Activated naive CD4-positive, alpha-beta T cell treated with anti-CD3 and anti-CD28 coated beads for 36 hours (primary cell): Measurements from ENCODE around the gene TP53TG5. TPM values are rescaled to one million over a fixed set of nuclear protein-coding genes. Genes with fewer than 3 reads are reported as not detected.
"Not testable (repeated sequence)": the region's sequence is repeated elsewhere in the genome, so short reads cannot be mapped to it uniquely, and the experiment has no call there.

Experiments used
- CTCF ChIA-PET: fragments of 350-600 bp; sonication (Branson Sonifier 250); formaldehyde crosslinking; loops from one replicate; lab custom pipeline; 2021; ENCODE audit warnings: antibody characterized with exemption; lab: Charles Lee
- DNase-seq: peaks from one replicate; pipeline ENCODE4 v3.0.0-alpha.2; 2020
- H3K27ac Mint-ChIP-seq: one replicate; pipeline ENCODE4 v1.8.0; 2021; ENCODE audit warnings: mild to moderate bottlenecking, mixed read lengths
- H3K27me3 Mint-ChIP-seq: one replicate; pipeline ENCODE4 v1.8.0; 2021; ENCODE audit warnings: low read depth, mixed read lengths
- H3K36me3 Mint-ChIP-seq: one replicate; pipeline ENCODE4 v1.8.0; 2021; ENCODE audit warnings: low read depth, mixed read lengths
- H3K4me1 Mint-ChIP-seq: one replicate; pipeline ENCODE4 v1.8.0; 2021; ENCODE audit warnings: low read depth, mixed read lengths
- H3K4me3 Mint-ChIP-seq: one replicate; pipeline ENCODE4 v1.8.0; 2021; ENCODE audit warnings: mild to moderate bottlenecking, moderate library complexity, mixed read lengths
- H3K9me3 Mint-ChIP-seq: one replicate; pipeline ENCODE4 v1.8.0; 2021; ENCODE audit warnings: mixed read lengths
- intact Hi-C: fragments of 100-400 bp; cut with micrococcal nuclease; formaldehyde crosslinking; loops from one replicate; pipeline ENCODE4 v1.15.1; 2023
- total RNA-seq, 2 experiments: library from RNA; stranded (reverse); gene quantifications; one replicate each; pipeline ENCODE4 v1.2.3, GENCODE V29; 2021

The TP53TG5 gene
- total RNA-seq, 2 experiments from 2014 or later: 0.59 to 1.0 TPM

- CTCF ChIA-PET: interaction anchor here (0.6 to 9.8 kb wide), 30 partner anchors 9 to 1717 kb away, joined by 3 to 118 read pairs (median 4); no protein-coding TSS in a partner anchor
- Mint-ChIP-seq H3K27me3 (no peaks in the 10 kb centered on the region), H3K36me3 (peaks cover 3% of the 10 kb centered on the region), H3K9me3 (no peaks in the 10 kb centered on the region), H3K4me1 (peaks cover 47% of the 10 kb centered on the region), H3K27ac (peak within 1 kb of the TSS; percentile 97), H3K4me3 (peak within 1 kb of the TSS; percentile 96)
- intact Hi-C loops: loop anchor here (1.0 to 5.0 kb wide), 10 partner anchors 8 to 408 kb away; partner anchors contain the start of genes PIGT, SDC4 and STK4
- DNase-seq: peak; percentile 99
Observed at GRCh38 chr20:45362804-45363610, 15.1 kb downstream of the TP53TG5 start, which contains the start of gene SYS1. SYS1 (plus strand) TSS chr20:45363156; CDS start chr20:45363532, 376 bp downstream.

- intact Hi-C loops: loop anchor here (2.0 to 5.0 kb wide), 3 partner anchors 43 to 409 kb away; partner anchors contain the start of gene STK4
- H3K4me1 Mint-ChIP-seq: peaks cover 46% of the 10 kb centered on the region
- no peaks in the 10 kb centered on the region for H3K27me3 Mint-ChIP-seq
- CTCF ChIA-PET: interaction anchor here (0.8 to 9.8 kb wide), 9 partner anchors 9 to 409 kb away, joined by 3 to 118 read pairs (median 16); no protein-coding TSS in a partner anchor
- no peaks in the 10 kb centered on the region for H3K36me3 Mint-ChIP-seq
- H3K9me3 Mint-ChIP-seq: no peaks in the 10 kb centered on the region
- H3K27ac Mint-ChIP-seq: no peak overlapping the region
- H3K4me3 Mint-ChIP-seq: no peak overlapping the region
- no peak for DNase-seq
Observed at GRCh38 chr20:45361793-45362192, 16.3 kb downstream of the TP53TG5 start.

GRCh38 chr20:45359406-45360148 lies 18.5 kb downstream of the TP53TG5 start:
- Mint-ChIP-seq H3K27ac (no peak overlapping the region), H3K36me3 (no peaks in the 10 kb centered on the region), H3K4me1 (peaks cover 51% of the 10 kb centered on the region), H3K9me3 (no peaks in the 10 kb centered on the region), H3K27me3 (no peaks in the 10 kb centered on the region), H3K4me3 (no peak overlapping the region)
- intact Hi-C loops: loop anchor here (5.0 kb wide), 1 partner anchor 392 kb away; the partner anchor contains the start of gene STK4
- CTCF ChIA-PET: interaction anchor here (0.8 to 9.8 kb wide), 5 partner anchors 13 to 90 kb away, joined by 3 to 118 read pairs (median 35); no protein-coding TSS in a partner anchor
- DNase-seq: no peak

- intact Hi-C loops: no loop called here
- Mint-ChIP-seq H3K27ac (no peak overlapping the region), H3K9me3 (no peaks in the 10 kb centered on the region), H3K27me3 (no peaks in the 10 kb centered on the region), H3K4me3 (no peak overlapping the region), H3K4me1 (peaks cover 53% of the 10 kb centered on the region), H3K36me3 (no peaks in the 10 kb centered on the region)
- CTCF ChIA-PET: interaction anchor here (3.2 to 9.8 kb wide), 3 partner anchors 14 to 78 kb away, joined by 35 to 118 read pairs (median 38); no protein-coding TSS in a partner anchor
- DNase-seq: no peak
Observed at GRCh38 chr20:45359069-45359405, 19.1 kb downstream of the TP53TG5 start.

GRCh38 chr20:45358282-45359068 lies 19.6 kb downstream of the TP53TG5 start:
- Mint-ChIP-seq H3K36me3 (no peaks in the 10 kb centered on the region), H3K9me3 (no peaks in the 10 kb centered on the region), H3K27me3 (no peaks in the 10 kb centered on the region), H3K27ac (no peak overlapping the region), H3K4me3 (no peak overlapping the region), H3K4me1 (peaks cover 54% of the 10 kb centered on the region)
- CTCF ChIA-PET: interaction anchor here (1.0 to 9.8 kb wide), 5 partner anchors 14 to 95 kb away, joined by 4 to 118 read pairs (median 35); no protein-coding TSS in a partner anchor
- intact Hi-C loops: no loop called here
- DNase-seq: no peak

GRCh38 chr20:45355209-45356084 lies 22.7 kb downstream of the TP53TG5 start:
- CTCF ChIA-PET: interaction anchor here (0.5 to 3.5 kb wide), 8 partner anchors 18 to 417 kb away, joined by 3 to 20 read pairs (median 5); no protein-coding TSS in a partner anchor
- intact Hi-C loops: loop anchor here (1.0 to 2.0 kb wide), 3 partner anchors 8 to 37 kb away; partner anchors contain the start of gene SYS1
- H3K36me3 Mint-ChIP-seq: no peaks in the 10 kb centered on the region
- H3K4me3 Mint-ChIP-seq: peak overlapping the region; percentile 28
- peak overlapping the region; percentile 91 for H3K27ac Mint-ChIP-seq
- H3K27me3 Mint-ChIP-seq: no peaks in the 10 kb centered on the region
- no peaks in the 10 kb centered on the region for H3K9me3 Mint-ChIP-seq
- H3K4me1 Mint-ChIP-seq: peaks cover 45% of the 10 kb centered on the region
- DNase-seq: peak; percentile 56

GRCh38 chr20:45354423-45355208 lies 23.5 kb downstream of the TP53TG5 start:
- Mint-ChIP-seq H3K36me3 (no peaks in the 10 kb centered on the region), H3K4me3 (no peak overlapping the region), H3K27ac (peak overlapping the region; percentile 91), H3K9me3 (no peaks in the 10 kb centered on the region), H3K4me1 (peaks cover 47% of the 10 kb centered on the region), H3K27me3 (no peaks in the 10 kb centered on the region)
- DNase-seq: no peak
- intact Hi-C loops: loop anchor here (1.0 to 2.0 kb wide), 3 partner anchors 8 to 36 kb away; partner anchors contain the start of gene SYS1
- CTCF ChIA-PET: interaction anchor here (0.5 to 3.5 kb wide), 9 partner anchors 8 to 417 kb away, joined by 3 to 20 read pairs (median 4); partner anchors contain the start of gene SYS1

GRCh38 chr20:45353746-45354145 lies 24.4 kb downstream of the TP53TG5 start:
- CTCF ChIA-PET: interaction anchor here (1.2 to 3.5 kb wide), 5 partner anchors 9 to 61 kb away, joined by 3 to 20 read pairs (median 4); partner anchors contain the start of gene SYS1
- intact Hi-C loops: loop anchor here (2.0 kb wide), 1 partner anchor 35 kb away; no protein-coding TSS in a partner anchor
- H3K4me3 Mint-ChIP-seq: no peak overlapping the region
- peaks cover 47% of the 10 kb centered on the region for H3K4me1 Mint-ChIP-seq
- H3K36me3 Mint-ChIP-seq: no peaks in the 10 kb centered on the region
- no peaks in the 10 kb centered on the region for H3K27me3 Mint-ChIP-seq
- no peak for DNase-seq
- H3K9me3 Mint-ChIP-seq: no peaks in the 10 kb centered on the region
- no peak overlapping the region for H3K27ac Mint-ChIP-seq

- H3K9me3 Mint-ChIP-seq: no peaks in the 10 kb centered on the region
Observed at GRCh38 chr20:45352729-45353128, 25.4 kb downstream of the TP53TG5 start.

GRCh38 chr20:45350795-45351194 lies 27.3 kb downstream of the TP53TG5 start:
- H3K9me3 Mint-ChIP-seq, intact Hi-C loops: not testable (repeated sequence)

More at GRCh38 chr20:45352729-45353128, 25.4 kb downstream of the TP53TG5 start:
- Mint-ChIP-seq H3K27me3 (no peaks in the 10 kb centered on the region), H3K4me1 (peaks cover 42% of the 10 kb centered on the region), H3K36me3 (no peaks in the 10 kb centered on the region), H3K27ac (no peak overlapping the region), H3K4me3 (no peak overlapping the region)
- CTCF ChIA-PET: interaction anchor here (0.7 to 3.5 kb wide), 7 partner anchors 8 to 84 kb away, joined by 3 to 20 read pairs (median 5); no protein-coding TSS in a partner anchor
- DNase-seq: no peak
- intact Hi-C loops: no loop called here

More at GRCh38 chr20:45350795-45351194, 27.3 kb downstream of the TP53TG5 start:
- peaks cover 49% of the 10 kb centered on the region for H3K4me1 Mint-ChIP-seq
- not testable (repeated sequence) for DNase-seq, H3K4me3 Mint-ChIP-seq, H3K27me3 Mint-ChIP-seq, H3K36me3 Mint-ChIP-seq, H3K27ac Mint-ChIP-seq
- CTCF ChIA-PET: interaction anchor here (0.6 to 2.1 kb wide), 4 partner anchors 10 to 23 kb away, joined by 3 to 5 read pairs (median 3); partner anchors contain the start of gene SYS1
